NCI-H1694 (cell line): Measurements from ENCODE around the gene FBH1.
"Not testable (repeated sequence)": the region's sequence is repeated elsewhere in the genome, so short reads cannot be mapped to it uniquely, and the experiment has no call there.

Source experiments
- DNase-seq: peaks from one replicate; lab custom pipeline; 2025; lab: John Stamatoyannopoulos, UW

Gene FBH1

DNA sequence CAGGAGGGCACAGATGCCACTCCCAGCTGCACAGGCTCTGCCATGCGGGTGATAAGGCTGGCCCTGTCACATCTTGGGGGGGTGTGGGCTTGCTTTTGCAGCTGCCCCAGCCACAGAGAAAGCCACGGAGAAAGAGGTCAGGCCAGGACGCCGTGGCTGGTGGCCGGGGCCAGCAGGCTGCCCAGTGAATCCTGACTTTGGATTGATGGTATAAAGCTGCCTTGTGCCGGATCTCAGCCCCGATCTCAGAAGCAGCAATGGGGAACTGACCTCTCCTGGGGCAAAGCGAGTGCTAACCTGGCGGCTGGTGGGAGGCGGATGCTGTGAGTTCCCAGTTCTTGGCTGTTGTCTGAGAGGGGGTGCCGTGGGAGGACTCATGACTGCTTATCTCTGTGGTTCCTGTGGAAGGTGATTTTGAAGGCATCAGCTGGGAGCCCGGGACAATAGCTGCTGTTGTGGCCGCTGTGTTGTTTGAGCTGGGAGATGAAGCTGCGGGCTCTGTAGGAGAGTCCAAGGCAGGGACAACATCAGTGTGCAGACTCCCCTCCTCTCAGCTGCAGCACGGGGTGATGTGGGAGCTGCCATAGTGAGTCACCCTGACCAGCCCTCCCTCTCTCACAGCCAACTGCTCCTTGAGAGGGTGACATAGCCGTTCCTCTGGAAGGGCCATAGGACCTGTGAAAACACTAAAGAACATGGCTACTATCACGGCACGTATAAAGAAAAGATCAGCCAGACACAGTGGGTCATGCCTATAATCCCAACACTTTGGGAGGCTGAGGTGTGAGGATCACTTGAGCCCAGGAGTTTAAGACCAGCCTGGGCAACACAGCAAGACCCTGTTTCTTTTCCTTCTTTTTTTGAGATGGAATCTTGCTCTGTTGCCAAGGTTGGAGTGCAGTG, 70.3 kb downstream of the FBH1 start:
- DNase-seq: no peak

DNA sequence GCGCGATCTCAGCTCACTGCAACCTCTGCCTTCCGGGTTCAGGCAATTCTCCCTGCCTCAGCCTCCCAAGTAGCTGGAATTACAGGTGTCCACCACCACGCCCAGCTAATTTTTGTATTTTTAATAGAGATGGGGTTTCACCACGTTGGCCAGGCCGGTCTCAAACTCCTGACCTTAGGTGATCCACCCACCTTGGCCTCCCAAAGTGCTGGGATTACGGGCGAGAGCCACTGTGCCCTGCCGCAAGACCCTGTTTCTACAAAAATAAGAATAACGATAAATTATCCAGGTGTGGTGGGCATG, 70.9 kb downstream of the FBH1 start:
- DNase-seq: not testable (repeated sequence)

DNA sequence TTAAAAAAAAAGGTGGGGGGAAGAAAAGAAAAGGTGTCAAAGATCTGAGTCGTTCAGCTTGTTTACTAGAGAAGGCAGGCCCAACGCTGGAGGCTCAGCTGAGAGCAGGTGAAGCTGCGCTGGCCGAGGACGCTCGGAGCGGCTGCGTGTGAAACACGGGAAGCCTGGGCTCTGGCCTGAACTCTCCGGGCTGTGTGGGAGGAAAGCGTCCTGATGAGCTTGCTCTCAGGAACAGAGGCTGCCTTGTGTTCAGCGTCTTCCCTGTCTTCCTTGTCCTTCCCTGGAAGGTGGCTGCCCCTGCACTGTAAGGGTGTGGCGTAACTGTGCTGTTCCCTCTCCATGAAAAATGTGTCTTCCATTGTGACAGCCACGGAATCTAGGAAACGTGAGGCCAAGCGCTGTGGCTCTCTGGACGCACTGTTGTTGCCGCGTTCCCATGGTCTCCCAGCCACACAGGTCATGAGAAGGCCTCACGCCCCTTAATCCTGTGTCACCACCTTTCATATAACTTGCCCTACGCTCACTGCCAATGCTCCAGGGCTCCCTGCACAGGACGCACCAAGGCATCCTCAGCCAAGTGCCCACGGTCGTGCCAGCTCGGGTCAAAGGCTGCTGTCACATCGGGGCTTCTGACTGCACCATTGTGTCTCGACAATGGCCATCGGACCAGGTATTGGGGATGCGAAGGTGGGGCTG, 71.5 kb downstream of the FBH1 start:
- DNase-seq: no peak

DNA sequence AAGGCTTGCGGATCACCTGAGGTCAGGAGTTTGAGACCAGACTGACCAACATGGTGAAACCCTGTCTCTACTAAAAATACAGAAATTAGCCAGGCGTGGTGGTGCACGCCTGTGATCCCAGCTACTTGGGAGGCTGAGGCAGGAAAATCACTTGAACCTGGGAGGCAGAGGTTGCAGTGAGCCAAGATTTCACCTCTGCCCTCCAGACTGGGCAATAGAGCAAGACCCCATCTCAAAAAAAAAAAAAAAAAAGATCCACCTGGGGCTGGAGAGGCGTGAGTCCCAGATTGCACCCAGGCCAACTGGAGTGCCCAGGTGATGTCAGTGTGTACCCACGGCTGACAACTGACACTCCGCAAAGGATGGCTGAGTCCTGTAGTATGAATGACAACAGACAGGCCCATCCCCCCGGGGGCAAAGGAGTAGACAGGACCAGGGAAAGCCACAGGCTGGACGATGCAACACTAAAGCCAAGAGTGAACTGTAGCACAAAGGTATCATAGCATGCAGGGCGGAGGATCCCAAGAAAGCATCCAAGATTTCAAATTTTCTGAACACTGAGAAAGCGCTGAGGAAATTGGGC, 72.4 kb downstream of the FBH1 start:
- not testable (repeated sequence) for DNase-seq

DNA sequence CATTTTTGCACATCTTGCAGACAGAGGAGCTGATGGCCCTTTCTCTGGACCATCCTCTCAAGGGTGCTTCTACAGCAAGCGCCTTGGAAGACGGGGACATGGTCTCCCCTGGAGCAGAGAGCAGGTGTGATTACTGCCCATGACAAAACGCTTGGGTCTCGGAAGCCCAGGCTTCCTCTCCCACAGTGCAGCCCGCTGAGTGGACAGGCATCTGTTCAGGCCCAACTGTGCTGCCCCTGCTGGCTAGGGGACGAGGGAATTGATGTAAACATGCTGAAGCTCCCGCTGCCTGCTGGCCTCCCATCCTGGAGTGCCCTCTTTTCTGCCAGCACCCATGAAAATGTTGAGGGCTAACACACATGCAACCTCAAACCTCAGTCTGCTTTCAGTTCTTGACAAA, 73.0 kb downstream of the FBH1 start:
- no peak for DNase-seq

DNA sequence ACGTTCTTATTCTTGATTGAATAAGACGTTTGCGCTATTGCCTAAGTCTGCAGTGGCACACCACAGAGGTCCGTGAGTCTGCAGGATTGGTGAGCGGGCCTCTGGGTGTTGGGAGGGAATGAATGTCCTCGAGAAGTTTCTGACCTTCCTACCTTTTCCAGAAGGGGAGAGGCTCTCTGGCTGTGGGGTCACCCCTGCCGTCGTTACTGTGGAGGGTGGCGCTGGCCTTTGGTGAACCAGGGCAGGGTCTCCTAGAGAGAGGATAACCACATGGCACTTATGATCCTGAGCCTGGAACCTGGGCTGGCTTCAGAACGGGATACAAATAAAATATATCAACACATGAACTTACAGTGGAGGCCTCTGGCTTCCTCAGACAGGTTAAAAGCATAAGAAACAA, 73.5 kb downstream of the FBH1 start:
- DNase-seq: no peak

DNA sequence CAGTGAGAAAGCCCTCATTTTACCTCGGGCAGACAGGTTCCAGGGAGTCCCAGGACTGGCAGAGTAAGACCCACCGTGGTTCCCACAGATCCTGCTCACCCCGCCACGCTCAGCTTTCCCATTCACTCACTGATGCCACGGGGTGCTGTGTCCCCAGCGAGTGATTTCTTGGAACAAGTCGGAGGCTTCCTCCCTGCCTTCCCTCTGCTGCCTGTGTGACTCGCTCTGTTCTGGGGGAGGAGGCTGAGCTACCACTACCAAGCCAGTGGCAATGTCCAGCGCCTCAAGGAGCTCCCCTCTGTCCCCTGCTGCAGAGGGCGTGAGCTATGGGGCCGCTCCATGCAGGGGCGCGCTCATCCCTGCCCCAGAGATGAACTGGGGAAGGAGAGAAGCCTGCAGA, 74.7 kb downstream of the FBH1 start:
- no peak for DNase-seq

DNA sequence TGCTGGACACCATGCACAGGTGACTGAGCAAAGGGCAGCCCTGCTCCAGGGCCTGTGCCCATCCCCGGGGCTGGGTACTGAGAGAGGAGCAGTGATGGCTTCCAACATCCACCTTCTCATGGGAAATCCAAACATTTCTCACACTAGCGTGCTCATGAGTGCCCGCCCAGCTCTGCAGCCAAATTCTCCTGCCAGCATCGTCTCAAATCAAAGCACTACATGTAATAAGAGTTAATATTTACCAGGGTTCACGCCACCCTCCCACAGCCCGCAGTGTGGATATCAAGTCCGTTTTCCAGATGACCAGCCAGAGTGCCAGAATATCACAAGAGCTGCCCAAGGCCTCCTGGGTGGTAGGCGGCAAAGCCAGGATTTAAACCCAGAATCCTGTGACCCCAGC, 75.2 kb downstream of the FBH1 start:
- DNase-seq: no peak

DNA sequence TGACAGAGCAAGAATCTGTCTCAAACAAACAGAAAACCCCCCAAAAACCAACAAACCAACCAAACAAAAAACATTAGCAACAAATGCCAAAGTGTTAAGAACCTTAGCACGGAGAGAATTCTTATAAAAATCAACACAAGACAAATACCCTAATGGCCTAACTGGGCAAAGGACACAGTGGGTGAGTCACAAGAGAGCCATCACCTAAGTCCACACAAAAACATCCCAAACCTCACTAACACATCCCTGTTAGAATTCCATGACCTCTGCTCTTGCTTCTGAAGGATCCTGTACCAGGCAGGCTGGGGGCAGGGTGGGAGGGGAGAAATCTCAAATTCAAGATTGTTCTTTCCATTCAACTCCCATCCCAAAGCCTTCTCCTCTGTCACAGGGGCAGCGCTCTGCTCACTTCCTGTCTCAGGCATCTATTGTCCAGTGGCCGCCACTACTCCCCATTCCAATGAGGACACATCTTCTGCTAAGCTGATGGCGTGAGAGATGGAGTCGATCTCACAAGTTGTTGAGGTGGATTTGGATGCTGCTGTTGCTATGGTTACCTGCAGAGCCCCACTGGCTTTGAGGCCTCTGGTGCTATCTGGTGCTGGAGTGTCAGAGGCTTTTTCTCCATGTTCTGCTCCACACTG, 78.1 kb downstream of the FBH1 start:
- no peak for DNase-seq

DNA sequence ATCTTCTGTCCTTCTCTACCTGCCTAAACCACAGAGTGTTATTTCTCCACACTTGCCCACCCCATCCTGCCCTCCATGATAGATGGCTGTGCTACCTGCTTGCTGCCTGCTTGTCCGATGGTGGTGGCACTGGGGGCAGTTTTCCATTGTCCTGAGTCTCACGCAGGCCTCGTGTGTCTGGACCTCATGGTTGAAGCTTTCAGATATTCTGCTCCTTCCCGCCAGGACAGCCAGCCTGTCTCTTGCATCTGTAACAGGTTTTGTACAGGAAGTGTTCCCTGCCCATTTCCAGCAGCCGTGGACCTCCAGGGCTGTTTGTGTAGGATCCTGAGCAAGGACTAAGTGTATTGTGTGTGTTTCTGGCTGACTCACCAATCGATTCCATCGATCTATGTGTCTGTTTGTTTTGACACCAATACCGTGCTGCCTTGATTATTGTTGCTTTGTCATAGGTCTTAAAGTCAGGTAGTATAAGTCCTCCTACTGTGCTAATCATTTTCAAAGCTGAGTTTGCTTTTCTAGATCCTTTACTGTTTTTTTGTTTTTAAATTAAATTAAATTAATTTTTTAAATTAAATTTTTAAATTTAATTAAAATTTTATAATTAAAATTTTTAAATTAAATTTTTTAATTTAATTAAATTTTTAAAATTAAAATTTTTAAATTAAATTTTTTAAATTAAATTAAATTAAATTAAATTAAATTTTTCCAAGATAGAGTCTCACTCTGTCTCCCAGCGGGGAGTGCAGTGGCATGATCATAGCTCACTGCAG, 78.8 kb downstream of the FBH1 start:
- DNase-seq: no peak

DNA sequence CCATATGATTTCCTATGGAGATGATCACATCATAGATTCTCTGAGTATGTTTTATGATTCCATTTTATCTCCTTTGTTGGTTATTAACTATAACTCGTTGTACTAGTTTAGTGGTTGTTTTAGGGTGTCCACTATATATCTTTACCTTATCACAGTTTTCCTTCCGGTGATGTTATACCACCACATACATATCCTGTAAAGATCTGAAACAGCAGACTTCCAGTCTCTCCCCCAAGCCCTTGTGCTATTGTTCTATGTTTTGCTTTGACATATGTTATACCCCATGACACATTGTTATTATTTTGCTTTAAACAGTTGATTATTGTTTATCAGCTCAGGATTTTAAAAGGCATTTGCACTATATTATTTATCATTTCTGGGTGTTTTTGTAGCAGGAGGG, 80.0 kb downstream of the FBH1 start:
- DNase-seq: no peak

DNA sequence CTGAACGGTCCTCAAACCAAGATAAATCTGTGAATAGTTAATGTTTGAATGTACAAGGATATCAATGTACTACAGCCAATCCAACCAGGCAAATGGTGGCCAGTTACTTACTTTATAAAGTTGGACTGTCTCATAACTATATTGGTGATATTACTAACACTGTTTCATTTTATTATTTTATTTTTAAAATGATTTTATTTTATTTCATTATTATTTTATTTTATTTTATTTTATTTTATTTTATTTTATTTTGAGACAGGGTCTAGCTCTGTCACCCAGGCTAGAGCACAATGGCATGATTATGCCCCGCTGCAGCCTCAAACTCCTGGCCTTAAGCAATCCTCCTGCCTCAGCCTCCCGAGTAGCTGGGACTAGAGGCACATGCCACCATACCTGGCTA, 80.5 kb downstream of the FBH1 start:
- DNase-seq: no peak

DNA sequence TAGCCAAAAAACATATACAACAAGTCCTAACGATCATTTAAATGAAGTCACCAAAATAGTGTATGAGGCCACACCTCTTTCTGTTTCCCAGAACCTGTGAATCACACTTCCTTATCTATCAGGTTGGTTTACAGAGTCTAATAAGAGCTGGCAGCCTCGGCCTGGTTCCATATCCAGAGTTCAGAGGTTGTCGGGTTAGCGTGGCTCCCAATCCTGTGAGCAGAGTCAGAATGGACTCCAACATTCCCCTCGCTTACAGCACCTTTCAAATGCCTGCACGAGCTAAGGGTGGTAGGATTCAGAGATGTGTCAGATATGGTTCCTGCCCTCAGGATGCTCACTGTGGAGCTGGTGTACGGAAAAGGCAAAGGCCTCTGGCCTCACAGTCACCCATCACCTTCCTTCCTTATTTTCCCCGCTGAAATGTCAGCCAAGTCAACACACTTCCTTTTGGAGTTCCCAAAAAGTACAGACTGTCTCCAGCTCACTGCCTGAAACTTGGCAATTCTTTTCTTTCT, 81.3 kb downstream of the FBH1 start:
- DNase-seq: no peak

DNA sequence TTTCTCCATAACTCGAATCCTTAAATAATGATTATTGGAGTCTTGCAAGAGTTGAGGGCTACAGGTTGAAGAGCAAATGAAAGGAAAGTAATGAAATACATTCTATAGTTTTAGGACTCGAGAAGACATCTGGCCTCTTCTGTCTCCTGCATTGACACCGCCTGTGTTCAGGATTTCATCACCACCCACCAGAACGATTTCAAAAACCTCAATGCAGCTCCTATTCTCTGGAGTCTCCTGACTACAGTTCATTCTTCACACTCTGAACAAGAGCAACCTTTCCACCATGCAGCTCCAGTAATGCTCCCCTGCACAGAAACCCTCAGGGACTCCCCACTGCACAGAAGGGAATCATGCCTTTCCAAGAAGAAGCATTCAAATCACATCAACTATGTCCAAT, 81.8 kb downstream of the FBH1 start:
- DNase-seq: no peak

DNA sequence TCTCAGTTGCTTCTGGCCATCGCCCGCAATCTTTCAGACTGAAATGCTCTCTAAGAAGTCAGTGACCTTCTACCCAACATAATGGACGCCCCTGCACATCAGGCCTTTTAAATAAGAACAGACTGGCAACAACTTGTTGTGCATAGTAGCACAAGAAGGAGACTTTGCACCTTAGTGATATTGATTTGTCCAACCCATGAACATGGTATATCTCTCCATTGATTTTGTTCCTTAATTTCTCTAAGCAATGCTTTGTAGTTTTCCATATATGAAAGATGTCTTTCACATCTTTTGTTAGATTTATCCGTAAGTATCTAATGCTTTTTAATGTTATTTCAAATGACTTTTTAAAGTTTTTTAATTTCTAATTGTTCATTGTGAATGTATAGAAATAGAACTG, 83.0 kb downstream of the FBH1 start:
- no peak for DNase-seq

DNA sequence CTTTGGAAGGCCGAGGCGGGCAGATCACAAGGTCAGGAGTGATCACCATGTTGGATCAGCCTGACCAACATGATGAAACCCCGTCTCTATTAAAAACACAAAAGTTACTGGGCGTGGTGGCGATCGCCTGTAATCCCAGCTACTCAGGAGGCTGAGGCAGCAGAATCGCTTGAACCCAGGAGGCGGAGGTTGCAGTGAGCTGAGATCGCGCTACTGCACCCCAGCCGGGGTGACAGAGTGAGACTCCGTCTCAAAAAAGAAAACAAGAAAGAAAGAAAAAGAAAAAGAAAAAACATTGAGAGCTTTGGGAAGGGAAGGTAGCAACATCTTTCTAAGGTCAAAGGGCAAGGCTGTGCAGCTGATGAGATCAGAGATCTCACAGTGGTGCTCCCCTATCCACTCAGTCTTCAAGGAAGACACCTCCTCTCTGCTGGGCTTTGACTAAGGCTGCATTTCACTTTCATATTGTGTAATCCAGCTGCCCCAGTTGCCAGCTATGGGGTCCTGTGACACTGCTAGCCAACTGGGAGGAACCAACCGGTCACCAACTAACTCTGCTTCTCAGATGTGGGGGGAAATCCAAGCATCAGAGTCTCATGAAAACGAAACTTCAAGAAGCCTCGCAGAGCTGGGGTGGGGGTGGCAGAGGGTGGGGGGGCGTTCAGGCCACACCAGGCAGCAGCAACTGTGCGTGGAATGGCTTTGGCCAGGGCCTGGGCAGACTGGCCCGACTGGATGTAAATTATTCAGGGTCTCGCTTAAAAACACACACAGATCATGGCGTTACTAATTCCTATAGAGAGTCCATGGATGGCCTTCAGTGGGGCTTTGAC, 85.8 kb downstream of the FBH1 start:
- no peak for DNase-seq

DNA sequence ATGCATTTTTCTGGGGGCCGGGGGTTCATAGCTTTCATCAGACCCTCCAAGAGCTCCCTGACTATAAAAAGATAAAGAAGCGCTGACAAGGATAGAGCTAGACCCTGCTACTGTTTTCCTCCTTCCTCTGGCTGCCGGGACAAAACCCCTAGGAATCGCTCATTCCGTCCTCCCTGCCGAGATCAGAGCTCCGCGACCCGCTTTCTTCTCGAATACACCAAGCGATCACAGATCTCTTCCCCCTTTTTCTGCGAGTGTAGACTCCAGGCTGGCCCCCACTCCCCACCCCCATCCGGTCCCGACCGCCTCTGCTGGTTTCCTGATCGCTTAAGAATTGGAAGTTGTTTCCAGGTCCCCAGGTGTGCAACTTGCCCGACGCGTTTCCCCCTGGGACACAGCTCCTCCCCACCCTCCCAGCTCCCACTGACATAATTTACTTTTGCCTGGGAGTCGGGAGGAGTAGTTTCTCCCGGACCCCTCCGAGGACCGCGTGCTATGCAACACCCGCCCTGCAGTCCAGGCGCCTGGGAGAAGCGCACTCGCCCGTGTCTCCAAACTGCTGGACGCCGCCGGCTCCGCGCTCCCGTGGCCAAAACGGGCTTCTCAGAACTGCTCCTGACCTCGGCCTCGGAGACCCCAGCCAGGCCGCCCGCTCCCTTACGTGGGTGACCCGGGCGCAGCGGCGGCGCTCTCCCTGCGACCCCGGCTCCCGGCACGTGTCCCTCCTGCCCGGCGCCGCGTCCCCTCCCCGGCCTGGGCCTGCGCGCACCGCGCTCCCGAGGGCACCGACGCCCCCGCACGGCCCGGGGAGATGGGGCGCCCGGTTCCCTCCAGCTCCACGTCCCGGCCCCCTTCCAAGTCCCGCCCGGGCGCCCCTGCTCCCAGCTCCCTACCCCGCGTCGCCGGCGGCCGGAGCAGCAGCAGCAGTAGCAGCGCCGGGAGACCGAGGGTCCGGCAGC, 86.7 kb downstream of the FBH1 start:
- no peak for DNase-seq

DNA sequence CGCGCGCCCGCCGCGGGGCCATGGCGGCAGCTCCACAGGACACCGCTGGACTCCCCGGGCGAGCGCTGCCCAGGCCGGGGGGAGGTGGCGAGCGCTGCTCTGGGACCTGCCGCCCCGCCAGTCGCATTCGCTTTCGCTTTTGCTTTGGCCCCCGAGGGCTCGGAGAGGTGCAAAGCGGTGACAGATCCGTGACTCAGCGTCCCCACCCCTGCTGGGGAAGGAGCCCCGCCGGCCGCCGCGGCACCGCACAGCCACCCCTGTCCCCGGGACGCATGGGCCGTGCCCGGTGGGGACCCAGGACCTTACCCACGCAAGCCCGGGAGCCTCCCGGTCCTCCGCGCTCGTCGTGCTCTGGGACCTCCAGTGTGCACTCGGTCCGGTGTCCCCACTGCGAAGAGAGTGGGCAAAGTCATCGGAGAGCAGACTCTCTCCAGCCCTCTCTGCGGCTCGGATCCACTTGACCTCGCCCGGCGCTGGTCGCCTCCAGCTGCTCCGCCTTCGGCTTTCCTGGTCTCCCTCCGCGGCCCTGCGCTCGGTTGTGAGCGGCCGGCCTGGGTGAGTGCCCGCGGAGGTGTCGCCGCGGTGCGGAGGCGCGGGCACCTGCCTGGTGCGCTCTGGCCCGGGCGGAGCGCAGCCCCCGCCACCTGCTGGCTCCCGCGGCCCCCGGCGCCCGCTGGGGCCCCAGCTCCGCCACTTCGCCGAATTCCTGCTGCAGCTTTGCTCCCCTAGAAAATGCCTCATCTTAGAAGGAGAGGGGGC, 87.6 kb downstream of the FBH1 start, which contains the start of gene IL15RA:
Gene IL15RA (minus strand): TSS at position 73 of the 759 bp plus-strand sequence. CDS start 51 bp downstream, at position 22.
- DNase-seq: no peak

DNA sequence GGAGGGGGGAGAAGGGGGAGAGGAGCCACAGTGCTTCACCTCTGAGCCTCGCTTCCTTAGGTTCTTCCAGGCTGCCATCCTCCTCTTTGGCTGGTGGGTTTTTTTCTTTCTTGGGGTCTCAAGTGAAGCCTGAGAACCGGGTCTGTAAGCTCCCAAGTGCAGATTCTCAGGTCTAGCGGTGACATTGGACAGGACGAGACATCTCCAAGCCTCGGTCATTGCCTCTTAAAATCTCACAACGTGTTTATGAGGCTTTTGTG, 88.1 kb downstream of the FBH1 start:
- DNase-seq: no peak
